Astrocyte (in vitro differentiated cells and primary cell): ENCODE measurements around the gene DLGAP1.

Experiments used
- EZH2 ChIP-seq: IDR thresholded peaks from 2 replicates; pipeline ENCODE4 v1.6.1; 2012; ENCODE audit warnings: mild to moderate bottlenecking, low read length, inconsistent platforms; ENCODE audit not compliant: insufficient read depth
- TF ChIP-seq, protein P1 (sequence below): IDR thresholded peaks from 2 replicates; pipeline ENCODE4 v1.5.1; 2011; ENCODE audit warnings: low read depth, mild to moderate bottlenecking, inconsistent platforms, low read length, moderate library complexity; ENCODE audit not compliant: insufficient read depth

DNA sequence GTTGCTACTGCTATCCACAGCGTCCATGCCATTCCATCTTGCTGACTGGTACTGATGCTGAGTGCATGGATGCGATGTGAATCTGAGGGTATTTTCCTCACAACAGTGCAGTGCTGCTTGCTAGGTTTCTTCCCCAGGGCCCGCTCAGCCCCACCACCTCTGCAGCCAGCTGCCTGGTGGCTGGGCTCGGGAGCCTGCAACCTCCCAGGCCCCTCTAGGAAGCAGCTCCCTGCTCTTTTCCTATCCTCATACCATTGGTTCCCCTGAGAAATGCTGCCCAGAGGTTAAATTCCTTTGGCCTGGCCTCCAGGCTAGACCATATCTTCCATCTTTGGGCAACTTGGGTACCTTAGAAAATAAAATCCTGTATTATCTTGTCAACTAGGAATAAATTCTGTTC is 591.5 kb downstream of the DLGAP1 start:
- TF ChIP-seq EZH2 = no peak
- TF ChIP-seq, protein P1, sequence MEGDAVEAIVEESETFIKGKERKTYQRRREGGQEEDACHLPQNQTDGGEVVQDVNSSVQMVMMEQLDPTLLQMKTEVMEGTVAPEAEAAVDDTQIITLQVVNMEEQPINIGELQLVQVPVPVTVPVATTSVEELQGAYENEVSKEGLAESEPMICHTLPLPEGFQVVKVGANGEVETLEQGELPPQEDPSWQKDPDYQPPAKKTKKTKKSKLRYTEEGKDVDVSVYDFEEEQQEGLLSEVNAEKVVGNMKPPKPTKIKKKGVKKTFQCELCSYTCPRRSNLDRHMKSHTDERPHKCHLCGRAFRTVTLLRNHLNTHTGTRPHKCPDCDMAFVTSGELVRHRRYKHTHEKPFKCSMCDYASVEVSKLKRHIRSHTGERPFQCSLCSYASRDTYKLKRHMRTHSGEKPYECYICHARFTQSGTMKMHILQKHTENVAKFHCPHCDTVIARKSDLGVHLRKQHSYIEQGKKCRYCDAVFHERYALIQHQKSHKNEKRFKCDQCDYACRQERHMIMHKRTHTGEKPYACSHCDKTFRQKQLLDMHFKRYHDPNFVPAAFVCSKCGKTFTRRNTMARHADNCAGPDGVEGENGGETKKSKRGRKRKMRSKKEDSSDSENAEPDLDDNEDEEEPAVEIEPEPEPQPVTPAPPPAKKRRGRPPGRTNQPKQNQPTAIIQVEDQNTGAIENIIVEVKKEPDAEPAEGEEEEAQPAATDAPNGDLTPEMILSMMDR = no peak
